WI38 (cell line): ENCODE data around the gene MXI1.

Source experiments
- H3K4me3 ChIP-seq: 2 replicates; pipeline ENCODE4 v1.5.1; 2011; ENCODE audit warnings: low read depth, mild to moderate bottlenecking, control low read depth, low read length
- TF ChIP-seq, protein P1 (sequence below): IDR thresholded peaks from 2 replicates; pipeline ENCODE4 v1.5.1; 2012; ENCODE audit warnings: low read depth, mild to moderate bottlenecking, control low read depth, low read length

The MXI1 gene

DNA sequence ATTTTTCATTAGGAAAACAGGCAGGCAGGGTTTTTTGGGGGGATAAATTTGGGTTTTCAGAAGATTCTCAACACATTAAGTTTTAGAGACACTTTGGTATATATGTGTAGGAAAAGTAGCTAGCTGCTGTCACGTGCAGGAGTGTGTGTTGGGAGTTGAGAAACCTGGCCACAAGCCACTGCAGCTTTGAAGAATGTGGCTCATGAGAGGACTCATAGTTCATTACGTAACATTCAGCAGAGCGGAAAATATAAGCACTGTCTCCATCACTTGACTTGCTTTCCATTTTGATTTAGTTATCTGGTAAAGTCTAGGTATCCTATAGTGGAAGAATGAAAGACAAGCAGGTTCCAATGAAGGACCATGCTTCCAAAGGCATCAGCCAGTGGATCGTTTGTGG, 66.1 kb downstream of the MXI1 start:
- TF ChIP-seq, protein P1, sequence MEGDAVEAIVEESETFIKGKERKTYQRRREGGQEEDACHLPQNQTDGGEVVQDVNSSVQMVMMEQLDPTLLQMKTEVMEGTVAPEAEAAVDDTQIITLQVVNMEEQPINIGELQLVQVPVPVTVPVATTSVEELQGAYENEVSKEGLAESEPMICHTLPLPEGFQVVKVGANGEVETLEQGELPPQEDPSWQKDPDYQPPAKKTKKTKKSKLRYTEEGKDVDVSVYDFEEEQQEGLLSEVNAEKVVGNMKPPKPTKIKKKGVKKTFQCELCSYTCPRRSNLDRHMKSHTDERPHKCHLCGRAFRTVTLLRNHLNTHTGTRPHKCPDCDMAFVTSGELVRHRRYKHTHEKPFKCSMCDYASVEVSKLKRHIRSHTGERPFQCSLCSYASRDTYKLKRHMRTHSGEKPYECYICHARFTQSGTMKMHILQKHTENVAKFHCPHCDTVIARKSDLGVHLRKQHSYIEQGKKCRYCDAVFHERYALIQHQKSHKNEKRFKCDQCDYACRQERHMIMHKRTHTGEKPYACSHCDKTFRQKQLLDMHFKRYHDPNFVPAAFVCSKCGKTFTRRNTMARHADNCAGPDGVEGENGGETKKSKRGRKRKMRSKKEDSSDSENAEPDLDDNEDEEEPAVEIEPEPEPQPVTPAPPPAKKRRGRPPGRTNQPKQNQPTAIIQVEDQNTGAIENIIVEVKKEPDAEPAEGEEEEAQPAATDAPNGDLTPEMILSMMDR = no peak
- H3K4me3 ChIP-seq = no peak overlapping the region

DNA sequence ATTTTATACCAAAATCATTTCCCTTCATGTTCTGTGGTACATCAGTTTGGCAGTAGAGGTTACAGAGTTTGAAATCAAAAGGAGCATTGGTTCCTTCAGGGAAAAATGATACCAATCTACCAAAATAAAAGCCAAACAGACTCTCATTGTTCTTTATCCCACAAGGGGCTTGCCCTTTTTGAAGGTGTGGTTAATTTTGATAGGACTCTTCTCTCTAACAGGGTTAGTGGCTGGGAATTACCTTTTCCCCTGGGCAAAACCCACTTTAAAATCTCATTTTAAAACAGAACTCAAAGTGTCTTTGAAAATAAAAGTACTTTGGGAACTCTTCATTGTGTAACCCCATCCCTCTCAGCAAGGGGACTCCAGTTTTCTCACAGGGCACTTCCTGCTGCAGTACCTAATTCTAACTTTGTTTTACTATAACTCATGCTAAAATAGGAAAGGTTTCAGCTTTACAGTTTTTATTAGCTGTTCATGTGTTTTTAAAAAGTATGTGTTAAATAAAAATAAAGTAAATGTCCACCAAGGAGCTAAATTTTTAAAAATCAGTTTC, 66.7 kb downstream of the MXI1 start:
- TF ChIP-seq, protein P1 = no peak
- no peak overlapping the region for H3K4me3 ChIP-seq

DNA sequence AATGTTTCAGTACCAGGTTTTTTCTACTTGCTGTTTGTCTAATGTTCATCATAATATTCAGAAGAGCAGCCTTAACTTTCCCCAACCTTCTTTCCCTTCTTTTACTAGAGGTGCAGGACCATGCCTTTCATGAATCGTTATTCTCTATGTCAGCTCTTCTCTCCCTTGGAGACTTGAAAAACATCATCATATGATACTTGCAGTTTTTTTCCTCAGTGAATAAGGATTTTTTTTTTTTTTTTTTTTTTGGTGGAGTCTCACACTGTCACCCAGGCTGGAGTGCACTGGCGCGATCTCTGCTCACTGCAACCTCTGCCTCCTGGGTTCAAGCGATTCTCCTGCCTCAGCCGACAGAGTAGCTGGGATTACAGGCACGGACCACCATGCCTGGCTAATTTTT, 67.2 kb downstream of the MXI1 start:
- H3K4me3 ChIP-seq = no peak overlapping the region

DNA sequence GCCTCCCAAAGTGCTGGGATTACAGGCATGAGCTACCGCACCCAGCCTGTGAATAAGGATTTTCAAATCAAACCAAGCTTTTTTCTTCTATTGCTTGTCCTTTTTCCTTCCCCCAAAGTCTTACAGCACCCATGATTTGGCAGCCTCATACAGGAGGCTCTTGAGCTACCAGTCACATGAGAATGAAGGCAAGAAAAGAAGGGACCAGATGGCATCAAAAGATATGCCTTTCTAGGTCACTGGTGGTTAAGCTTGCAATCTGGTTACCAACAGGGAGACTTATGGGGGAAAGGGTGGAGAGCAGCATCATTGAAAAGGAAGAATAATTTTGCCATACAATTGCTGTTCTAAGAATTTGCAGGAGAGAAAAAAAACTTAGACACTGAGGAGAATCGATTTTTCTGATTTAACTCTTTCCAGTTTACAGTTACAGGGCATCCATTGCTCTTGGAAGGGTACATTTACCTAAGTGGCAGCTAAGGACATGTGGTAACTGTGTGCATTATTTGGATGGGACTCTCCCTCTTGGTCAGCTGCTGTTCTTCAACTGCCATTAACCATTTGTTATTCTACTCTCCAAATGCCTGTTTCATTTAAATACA, 67.8 kb downstream of the MXI1 start:
- H3K4me3 ChIP-seq = no peak overlapping the region
- TF ChIP-seq, protein P1 = no peak

More for the DNA sequence above, 67.2 kb downstream of the MXI1 start:
- TF ChIP-seq, protein P1 = no peak

DNA sequence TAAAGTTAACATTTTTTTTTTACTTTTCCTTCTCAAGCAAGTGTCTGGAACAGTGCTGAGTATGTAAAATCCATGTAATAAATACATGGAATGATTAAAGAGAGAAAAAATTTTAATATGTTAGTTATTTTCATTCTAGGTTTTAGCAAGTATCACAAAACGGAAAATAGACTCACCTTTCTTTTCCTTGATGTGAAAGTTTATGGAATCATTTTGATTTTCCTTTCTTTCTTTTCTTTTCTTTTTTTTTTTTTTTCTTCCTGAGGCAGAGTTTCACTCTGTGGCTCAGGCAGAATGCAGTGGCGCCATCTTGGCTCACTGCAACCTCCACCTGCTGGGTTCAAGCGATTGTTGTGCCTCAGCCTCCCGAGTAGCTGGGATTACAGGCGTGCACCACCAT, 69.2 kb downstream of the MXI1 start:
- TF ChIP-seq, protein P1 = no peak
- no peak overlapping the region for H3K4me3 ChIP-seq

DNA sequence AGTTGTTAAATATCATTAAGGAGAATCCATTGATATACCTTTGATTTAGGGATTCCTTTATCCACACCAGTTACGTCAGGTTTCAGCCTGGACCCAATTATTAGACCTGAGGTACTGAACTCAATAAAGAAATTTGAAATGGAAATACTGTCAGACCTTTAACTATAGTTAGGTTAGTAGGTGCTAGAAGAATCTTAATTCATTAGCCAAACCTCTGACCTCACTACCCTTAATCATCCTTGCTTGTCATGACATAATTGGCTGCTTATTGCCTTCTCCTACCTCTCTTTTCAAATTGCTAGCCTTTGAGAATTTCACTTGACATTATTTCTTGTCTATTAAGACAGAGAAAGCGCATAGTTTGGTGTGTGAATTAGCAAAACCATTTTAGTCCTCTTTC, 70.2 kb downstream of the MXI1 start:
- H3K4me3 ChIP-seq = no peak overlapping the region
- TF ChIP-seq, protein P1 = no peak

DNA sequence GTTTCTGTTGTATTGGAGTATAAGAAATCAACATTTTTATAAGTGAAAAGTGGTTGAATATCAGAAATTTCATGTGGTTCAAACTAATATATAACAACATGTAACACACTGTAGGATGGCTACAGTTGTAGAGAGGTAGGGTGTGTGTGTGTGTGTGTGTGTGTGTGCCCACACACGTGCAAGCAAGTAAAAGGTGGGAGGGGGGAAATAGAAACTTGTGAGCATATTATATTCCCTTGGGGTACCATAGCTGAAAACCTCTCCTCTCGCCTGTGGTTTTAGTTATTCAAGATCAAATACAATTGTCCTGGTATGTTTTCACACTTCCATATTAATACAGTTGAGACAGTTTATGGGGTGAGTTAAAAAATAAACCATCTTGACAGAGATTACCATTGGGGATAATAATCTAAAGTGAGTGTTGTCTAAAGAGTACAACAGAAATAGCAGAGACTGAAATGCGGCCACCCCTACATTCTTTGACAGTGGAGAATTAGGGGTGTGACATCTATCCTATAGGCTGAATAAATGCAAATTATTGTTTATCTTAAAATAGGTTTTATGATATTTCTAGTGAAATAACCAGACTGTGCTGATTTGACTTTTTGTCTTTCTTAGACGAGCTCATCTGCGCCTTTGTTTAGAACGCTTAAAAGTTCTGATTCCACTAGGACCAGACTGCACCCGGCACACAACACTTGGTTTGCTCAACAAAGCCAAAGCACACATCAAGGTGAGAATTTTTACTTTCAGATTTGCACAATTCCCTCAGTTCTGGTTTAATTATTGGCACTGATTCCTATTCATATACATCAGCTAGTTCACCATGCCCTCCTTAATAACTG, 71.4 kb downstream of the MXI1 start:
- TF ChIP-seq, protein P1 = no peak
- no peak overlapping the region for H3K4me3 ChIP-seq
